NCI-H2107 treated with DMSO at 0.1 percent for 48 hours (cell line): ENCODE results near the gene FANCD2.
"Not testable (repeated sequence)": the region's sequence is repeated elsewhere in the genome, so short reads cannot be mapped to it uniquely, and the experiment has no call there.

Experiments
- DNase-seq: peaks from one replicate; lab custom pipeline; 2025; ENCODE audit not compliant: unreplicated experiment; lab: John Stamatoyannopoulos, UW

FANCD2 gene

DNA sequence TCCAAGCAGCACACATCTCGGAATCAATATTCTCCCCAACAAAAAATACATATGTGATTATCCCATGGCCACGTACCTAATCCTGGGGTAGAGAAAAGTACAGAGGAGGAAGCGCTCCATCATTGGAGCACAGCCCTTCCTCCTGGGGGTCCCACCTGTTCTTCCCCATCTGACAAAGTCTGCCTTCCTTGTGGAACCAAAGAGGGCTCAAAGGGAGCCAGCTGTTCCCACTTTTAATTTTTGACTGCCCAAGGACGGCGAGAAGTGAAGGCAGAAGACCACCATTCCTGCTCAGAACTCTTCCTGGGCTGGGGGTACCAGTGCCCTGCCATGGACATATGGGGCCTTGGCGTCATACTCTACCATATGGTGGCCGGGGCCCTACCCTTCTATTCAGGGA lies 14.1 kb upstream of the FANCD2 start:
- no peak for DNase-seq

DNA sequence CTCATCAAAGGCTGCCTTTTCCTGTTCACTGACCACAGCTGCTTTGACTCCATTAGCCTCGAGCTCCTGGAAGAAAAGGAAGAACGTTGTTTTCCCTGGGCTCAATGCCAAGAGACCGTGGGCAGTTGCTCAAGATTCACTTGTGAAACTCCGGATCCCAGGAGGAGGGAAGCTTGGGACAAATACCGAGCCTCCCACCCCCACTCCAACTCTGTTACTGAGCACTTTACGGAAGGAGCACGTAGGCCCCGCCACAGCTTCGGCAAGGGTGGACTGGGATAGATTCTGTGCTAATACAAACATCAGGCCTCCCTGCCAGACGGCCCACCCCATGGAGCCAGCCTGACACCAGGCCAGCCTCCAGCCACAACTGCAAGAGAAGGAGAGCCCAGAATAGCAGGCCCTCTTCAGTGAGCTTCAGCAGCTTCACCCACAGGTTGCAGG lies 10.8 kb upstream of the FANCD2 start:
- no peak for DNase-seq

DNA sequence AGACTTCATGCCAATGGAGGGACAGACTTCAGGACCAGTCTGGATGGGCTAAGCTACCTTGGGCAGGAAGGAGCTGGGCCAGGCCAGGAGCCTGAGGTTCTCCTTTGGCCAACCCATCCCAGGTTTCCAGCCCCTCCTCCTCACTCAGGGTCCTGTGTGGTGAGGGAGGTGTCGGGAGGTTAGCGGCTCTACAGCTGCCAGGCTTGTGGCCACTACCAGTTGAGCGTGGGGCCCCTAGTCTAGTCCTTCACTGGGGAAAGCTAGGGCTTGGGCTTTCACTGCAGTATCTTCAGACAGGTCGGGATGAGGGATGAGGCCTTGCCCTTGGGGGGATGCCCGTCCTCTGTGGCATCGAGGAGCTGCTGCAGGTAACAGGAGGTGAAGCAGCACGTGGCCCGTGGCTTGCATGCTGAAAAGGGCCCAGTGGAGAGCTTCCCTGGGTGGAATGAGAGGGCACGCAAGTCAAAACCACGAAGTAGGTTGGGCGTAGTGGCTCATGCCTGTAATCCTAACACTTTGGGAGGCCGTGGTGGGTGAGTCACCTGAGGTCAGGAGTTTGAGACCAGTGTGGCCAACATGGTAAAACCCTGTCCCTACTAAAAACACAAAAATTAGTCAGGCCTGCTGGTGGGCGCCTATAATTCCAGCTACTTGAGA lies 8.5 kb upstream of the FANCD2 start:
- no peak for DNase-seq

- DNase-seq, result not testable (repeated sequence)
These were observed 7.4 kb upstream of the FANCD2 start for GRCh38 chr3:10018806-10019205.

DNA sequence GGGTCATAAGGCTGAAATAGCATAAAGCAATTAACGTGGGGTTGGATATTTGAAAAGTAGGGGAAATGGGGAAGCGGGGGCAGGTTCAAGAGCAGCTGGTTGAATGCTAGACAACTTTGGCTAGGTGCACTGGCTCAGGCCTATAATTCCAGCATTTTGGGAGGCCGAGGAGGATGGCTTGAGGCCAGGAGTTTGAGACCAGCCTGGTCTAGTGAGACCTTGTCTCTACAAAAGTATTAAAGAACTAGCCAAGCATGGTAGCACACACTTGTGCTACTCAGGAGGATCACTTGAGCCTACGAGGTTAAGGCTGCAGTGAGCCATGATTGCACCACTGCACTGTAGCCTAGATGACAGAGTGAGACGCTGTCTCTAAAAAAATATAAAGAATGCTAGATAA lies 6.9 kb upstream of the FANCD2 start:
- DNase-seq, result no peak

DNA sequence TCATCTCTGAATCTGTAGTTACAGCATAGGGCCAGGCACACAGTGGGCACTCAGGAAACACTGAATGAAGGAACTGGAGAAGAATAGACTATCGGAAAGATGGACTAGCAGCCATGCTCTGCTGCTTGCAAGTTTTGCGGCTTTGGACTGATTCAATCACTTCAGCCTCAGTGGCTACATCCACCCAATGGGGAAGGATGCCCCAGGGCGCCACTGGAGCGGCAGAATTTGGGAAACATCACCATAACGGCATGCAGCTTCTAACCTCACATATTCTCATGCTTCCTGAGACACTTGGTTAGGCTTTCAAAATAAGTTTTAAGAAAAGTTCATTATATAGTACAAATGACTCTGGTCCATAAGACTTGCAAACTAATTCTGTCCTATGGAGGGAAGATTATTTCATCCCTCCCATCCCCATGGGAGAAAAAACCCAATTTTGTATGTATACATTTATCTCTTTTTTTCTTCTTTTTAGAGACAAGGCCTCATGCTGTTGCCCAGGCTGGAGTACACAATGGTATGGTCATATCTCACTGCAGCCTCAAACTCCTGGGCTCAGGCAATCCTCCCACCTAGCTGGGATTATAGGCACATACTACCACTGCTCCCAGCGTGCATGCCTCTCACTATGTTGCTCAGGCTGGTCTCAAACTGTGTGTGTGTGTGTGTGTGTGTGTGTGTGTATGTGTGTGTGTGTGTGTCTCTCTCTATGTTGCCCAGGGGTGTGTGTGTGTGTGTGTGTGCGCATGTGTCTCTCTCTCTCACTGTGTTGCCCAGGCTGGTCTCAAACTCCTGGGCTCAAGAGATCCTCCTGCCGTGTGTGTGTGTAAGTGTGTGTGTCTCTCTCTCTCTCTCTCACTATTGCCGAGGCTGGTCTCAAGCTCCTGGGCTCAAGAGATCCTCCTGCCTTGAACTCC lies 4.1 kb upstream of the FANCD2 start:
- DNase-seq, result no peak

DNA sequence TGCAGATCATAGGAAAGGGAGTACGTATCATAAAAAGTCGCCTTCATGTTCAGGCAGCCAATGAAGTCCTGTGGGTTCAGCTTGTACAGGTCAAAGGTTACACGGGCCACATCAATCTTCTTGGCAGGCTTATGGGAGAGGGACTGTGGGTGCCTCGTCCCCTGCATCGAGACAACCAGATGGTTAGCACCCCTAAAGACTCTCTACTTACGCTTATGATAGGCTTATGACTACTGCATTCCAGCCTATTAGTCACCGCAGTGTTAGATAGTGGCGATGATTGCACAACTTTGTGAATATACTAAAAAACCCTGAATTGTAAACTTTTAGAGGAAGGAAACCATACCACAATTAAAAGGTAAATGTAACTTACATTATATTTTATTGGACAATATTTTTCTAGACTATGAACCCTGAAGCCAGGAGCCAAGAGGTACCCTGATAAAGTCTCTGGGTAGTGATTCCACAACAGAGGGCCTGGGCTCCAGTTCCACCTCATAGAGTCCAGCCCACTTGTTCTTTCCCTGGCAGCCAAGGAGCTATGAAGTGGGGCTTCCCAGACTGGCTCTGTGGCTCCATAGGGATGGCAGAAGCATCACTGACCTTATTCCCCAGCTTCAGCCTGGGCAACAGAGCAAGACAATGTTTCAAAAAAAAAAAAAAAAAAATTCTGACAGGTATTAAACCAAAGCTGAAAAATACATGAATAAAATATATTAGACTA lies 2.5 kb upstream of the FANCD2 start:
- no peak for DNase-seq

- DNase-seq, result no peak
These were observed 793 bp upstream of the FANCD2 start for GRCh38 chr3:10025205-10026083.

DNA sequence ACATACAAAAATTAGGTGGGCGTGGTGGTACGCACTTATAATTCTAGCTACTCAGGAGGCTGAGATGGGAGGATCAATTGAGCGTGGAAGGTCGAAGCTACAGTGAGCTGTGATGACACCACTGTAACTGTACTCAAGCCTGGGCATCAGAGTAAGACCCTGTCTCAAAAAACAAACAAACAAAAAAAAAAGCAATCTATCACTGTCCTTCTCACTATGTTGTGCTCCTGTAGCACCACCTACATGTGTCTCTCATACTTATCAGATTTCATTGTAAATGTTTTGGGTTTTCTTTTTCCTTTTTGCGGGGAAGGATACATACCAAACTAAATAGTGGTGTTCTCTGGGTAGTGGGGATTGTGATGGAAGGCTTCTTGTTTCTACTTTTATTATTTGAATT lies 14.8 kb downstream of the FANCD2 start:
- no peak for DNase-seq

DNA sequence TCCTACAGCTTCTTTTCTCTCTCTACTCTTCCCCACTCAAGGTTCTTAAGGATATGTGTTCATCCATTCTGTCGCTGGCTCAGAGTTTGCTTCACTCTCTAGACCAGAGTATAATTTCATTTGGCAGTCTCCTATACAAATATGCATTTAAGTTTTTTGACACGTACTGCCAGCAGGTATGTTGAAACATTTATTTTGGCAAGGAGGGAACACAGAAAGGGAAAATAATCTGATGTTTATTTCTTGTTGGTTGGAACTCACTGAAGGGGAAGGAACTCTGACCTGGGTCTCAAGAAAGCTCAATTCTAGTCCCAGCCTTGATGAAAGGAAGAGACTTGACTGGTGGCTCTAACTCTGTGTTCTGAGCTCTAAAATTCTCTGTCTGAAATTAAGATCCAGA lies 21.6 kb downstream of the FANCD2 start:
- DNase-seq, result no peak

GRCh38 chr3:10053054-10053453 lies 26.8 kb downstream of the FANCD2 start:
- not testable (repeated sequence) for DNase-seq

DNA sequence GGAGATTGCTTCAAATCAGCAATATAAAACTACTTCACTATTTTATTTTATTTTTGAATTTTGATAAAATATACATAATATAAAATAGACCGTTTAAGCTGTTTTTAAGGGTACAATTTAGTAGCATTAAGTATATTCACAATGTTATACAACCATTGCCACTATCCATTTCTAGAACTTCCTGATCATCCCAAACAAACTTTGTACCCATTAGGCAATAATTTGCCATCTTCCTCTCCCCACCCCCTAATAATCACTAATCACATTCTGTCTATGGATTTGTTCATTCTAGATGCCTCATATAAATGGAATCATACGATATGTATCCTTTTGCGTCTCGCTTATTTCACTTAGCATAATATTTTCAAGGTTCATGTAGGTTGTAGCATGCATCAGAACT lies 28.9 kb downstream of the FANCD2 start:
- DNase-seq, result no peak

DNA sequence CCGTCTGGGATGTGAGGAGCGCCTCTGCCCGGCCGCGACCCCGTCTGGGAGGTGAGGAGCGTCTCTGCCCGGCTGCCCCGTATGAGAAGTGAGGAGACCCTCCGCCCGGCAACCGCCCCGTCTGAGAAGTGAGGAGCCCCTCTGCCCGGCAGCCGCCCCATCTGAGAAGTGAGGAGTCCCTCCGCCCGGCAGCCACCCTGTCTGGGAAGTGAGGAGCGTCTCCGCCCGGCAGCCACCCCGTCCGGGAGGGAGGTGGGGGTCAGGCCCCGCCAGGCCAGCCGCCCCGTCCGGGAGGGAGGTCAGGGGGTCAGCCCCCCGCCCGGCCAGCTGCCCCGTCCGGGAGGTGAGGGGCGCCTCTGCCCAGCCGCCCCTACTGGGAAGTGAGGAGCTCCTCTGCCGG lies 43.8 kb downstream of the FANCD2 start:
- not testable (repeated sequence) for DNase-seq

- DNase-seq, result no peak
These were observed 48.4 kb downstream of the FANCD2 start for GRCh38 chr3:10074666-10075065.

- DNase-seq, result no peak
These were observed 55.6 kb downstream of the FANCD2 start for GRCh38 chr3:10081871-10082270.

DNA sequence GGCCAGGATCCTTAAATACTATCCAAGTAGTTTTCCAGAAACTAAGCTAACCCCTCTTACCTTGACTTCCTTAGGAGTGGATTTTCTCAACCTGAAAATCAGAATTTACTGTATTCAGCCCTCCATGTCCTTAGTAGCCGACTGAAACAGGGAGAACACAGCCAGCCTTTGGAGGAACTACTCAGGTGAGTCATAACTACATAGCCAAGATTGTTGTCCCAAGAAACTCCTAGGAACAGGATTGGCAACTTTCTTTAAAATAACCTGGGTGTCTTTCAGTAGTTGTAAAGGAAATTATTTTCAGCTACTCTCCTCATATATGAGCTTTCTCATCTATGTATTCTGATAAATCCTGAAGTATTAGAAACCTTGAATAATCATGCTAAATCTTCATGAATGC lies 59.5 kb downstream of the FANCD2 start:
- DNase-seq, result no peak

DNA sequence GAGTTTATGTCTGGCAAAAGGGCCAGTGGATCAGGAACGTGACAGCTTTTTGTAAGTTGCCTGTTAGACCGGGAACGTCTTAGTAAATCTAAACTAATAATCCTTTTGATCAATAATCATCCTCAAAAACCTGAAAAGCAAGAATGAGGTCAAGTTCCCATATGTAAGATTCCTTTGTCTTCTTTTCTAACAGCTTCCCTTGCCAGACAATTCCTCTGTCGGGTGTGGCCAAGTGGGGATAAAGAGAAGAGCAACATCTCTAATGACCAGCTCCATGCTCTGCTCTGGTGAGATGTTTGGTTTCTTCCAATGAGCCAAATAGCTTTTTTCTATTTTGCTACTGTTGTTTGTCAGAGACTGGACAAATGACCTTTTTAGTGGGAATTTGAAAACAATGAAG lies 62.0 kb downstream of the FANCD2 start:
- no peak for DNase-seq

- no peak for DNase-seq
These were observed 63.9 kb downstream of the FANCD2 start for GRCh38 chr3:10090179-10090578.

DNA sequence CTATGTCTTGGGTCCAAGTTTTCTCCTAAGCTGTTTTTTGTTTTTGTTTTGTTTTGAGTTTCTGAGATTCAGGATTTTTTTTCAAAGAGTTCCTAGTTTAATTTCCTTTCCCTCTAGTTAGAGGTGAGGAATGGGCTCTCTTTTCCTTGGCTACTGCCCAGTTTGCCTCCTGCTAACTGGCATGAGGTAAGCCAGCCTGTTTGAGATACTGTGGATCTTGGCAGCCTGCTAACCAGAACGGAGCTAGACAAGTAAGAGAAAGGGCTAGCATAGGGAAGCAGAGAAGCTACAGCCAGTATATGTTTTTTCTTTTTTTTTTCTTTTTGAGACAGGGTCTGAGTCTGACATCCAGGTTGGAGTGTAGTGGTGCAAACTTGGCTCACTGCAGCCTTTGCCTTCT lies 64.5 kb downstream of the FANCD2 start:
- DNase-seq, result not testable (repeated sequence)

GRCh38 chr3:10091387-10091786 lies 65.2 kb downstream of the FANCD2 start:
- not testable (repeated sequence) for DNase-seq

- DNase-seq, result no peak
These were observed 67.4 kb downstream of the FANCD2 start for GRCh38 chr3:10093678-10094077.
